ENCODE data around the gene COQ10A. TPM values are rescaled to one million over a fixed set of nuclear protein-coding genes. Genes with fewer than 3 reads are reported as not detected.

COQ10A gene
- total and polyA plus RNA-seq, 2 of the 13 experiments (the other 11 are each of a cell fraction or from before 2014, with no cell fraction given), result 21.0 to 37.3 TPM

- TF ChIP-seq ZNF318 (CRISPR knock-in tag; IDR thresholded peaks at IDR 0.05) (no peak; the same call in 1 of the 2 replicates), IKZF1 (IDR thresholded peaks at IDR 0.05) (no peak), ZNF30 (CRISPR knock-in tag; IDR thresholded peaks at IDR 0.05) (0 out of 2 replicates have a peak, but pooled peaks have one; percentile 48), ZNF331 (CRISPR knock-in tag; IDR thresholded peaks at IDR 0.05) (peak; percentile 64; the same call in 1 of the 2 replicates), ZNF256 (CRISPR knock-in tag; conservative IDR thresholded peaks at IDR 0.05) (no peak), ELK4 (CRISPR knock-in tag; IDR thresholded peaks at IDR 0.05; ENCODE audit: borderline replicate concordance) (no peak), ZNF772 (CRISPR knock-in tag; IDR thresholded peaks at IDR 0.05) (peak; percentile 95; the same call in 1 of the 2 replicates), SIX1 (CRISPR knock-in tag; IDR thresholded peaks at IDR 0.05; ENCODE audit: borderline replicate concordance) (0 out of 2 replicates have a peak, but pooled peaks have one; percentile 30), ZBED4 (CRISPR knock-in tag; IDR thresholded peaks at IDR 0.05; ENCODE audit: borderline replicate concordance) (0 out of 2 replicates have a peak, but pooled peaks have one; percentile 31), TBX2 (CRISPR knock-in tag; IDR thresholded peaks at IDR 0.05; ENCODE audit: borderline replicate concordance) (peak; percentile 98), ZNF253 (CRISPR knock-in tag; IDR thresholded peaks at IDR 0.05; ENCODE audit: borderline replicate concordance) (no peak), ZSCAN29 (CRISPR knock-in tag; conservative IDR thresholded peaks at IDR 0.05) (no peak)
- TF ChIP-seq, protein P1, sequence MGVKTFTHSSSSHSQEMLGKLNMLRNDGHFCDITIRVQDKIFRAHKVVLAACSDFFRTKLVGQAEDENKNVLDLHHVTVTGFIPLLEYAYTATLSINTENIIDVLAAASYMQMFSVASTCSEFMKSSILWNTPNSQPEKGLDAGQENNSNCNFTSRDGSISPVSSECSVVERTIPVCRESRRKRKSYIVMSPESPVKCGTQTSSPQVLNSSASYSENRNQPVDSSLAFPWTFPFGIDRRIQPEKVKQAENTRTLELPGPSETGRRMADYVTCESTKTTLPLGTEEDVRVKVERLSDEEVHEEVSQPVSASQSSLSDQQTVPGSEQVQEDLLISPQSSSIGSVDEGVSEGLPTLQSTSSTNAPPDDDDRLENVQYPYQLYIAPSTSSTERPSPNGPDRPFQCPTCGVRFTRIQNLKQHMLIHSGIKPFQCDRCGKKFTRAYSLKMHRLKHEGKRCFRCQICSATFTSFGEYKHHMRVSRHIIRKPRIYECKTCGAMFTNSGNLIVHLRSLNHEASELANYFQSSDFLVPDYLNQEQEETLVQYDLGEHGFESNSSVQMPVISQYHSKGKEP (CRISPR knock-in tag; IDR thresholded peaks at IDR 0.05), result no peak
Measured at GRCh38 chr12:56266693-56267442, at the start of gene COQ10A (continued).

Data from HepG2 (cell line).